Measurements from ENCODE around the gene ADCY5. TPM values are rescaled to one million over a fixed set of nuclear protein-coding genes. Genes with fewer than 3 reads are reported as not detected.

Gene ADCY5
- total RNA-seq, 1 donor from 2014 or later: 10.6 TPM

- H3K27ac Mint-ChIP-seq (ENCODE audit: unreplicated experiment): no peak overlapping the region
- peaks cover 14% of the 10 kb centered on the region for H3K27me3 Mint-ChIP-seq (ENCODE audit: unreplicated experiment)
- peaks cover 48% of the 10 kb centered on the region for H3K4me1 Mint-ChIP-seq (ENCODE audit: unreplicated experiment)
- no peak for DNase-seq (ENCODE audit: extremely low spot score, unreplicated experiment)
- TF ChIP-seq CTCF (IDR thresholded peaks at IDR 0.05): no peak
- H3K36me3 Mint-ChIP-seq (ENCODE audit: unreplicated experiment): no peaks in the 10 kb centered on the region
- H3K9me3 Mint-ChIP-seq (ENCODE audit: unreplicated experiment): no peaks in the 10 kb centered on the region
- no peak overlapping the region for H3K4me3 Mint-ChIP-seq (ENCODE audit: unreplicated experiment)
Measured at GRCh38 chr3:123406598-123406997, 42.3 kb downstream of the ADCY5 start.

- DNase-seq (ENCODE audit: extremely low spot score, unreplicated experiment): no peak
- no peak overlapping the region for H3K4me3 Mint-ChIP-seq (ENCODE audit: unreplicated experiment)
- peaks cover 48% of the 10 kb centered on the region for H3K4me1 Mint-ChIP-seq (ENCODE audit: unreplicated experiment)
- H3K9me3 Mint-ChIP-seq (ENCODE audit: unreplicated experiment): no peaks in the 10 kb centered on the region
- no peaks in the 10 kb centered on the region for H3K36me3 Mint-ChIP-seq (ENCODE audit: unreplicated experiment)
- no peak for TF ChIP-seq CTCF (IDR thresholded peaks at IDR 0.05)
- H3K27me3 Mint-ChIP-seq (ENCODE audit: unreplicated experiment): peaks cover 19% of the 10 kb centered on the region
- H3K27ac Mint-ChIP-seq (ENCODE audit: unreplicated experiment): no peak overlapping the region
Measured at GRCh38 chr3:123405936-123406510, 42.9 kb downstream of the ADCY5 start.

- H3K36me3 Mint-ChIP-seq (ENCODE audit: unreplicated experiment): no peaks in the 10 kb centered on the region
- H3K27ac Mint-ChIP-seq (ENCODE audit: unreplicated experiment): no peak overlapping the region
- peaks cover 22% of the 10 kb centered on the region for H3K27me3 Mint-ChIP-seq (ENCODE audit: unreplicated experiment)
- TF ChIP-seq CTCF (IDR thresholded peaks at IDR 0.05): no peak
- no peak for DNase-seq (ENCODE audit: extremely low spot score, unreplicated experiment)
- no peaks in the 10 kb centered on the region for H3K9me3 Mint-ChIP-seq (ENCODE audit: unreplicated experiment)
- peaks cover 46% of the 10 kb centered on the region for H3K4me1 Mint-ChIP-seq (ENCODE audit: unreplicated experiment)
- no peak overlapping the region for H3K4me3 Mint-ChIP-seq (ENCODE audit: unreplicated experiment)
Measured at GRCh38 chr3:123405021-123405420, 43.9 kb downstream of the ADCY5 start.

GRCh38 chr3:123404391-123404790 lies 44.5 kb downstream of the ADCY5 start:
- H3K4me1 Mint-ChIP-seq (ENCODE audit: unreplicated experiment): peaks cover 41% of the 10 kb centered on the region
- no peaks in the 10 kb centered on the region for H3K9me3 Mint-ChIP-seq (ENCODE audit: unreplicated experiment)
- peak overlapping the region; percentile 69 for H3K27ac Mint-ChIP-seq (ENCODE audit: unreplicated experiment)
- peaks cover 28% of the 10 kb centered on the region for H3K27me3 Mint-ChIP-seq (ENCODE audit: unreplicated experiment)
- peak overlapping the region; percentile 15 for H3K4me3 Mint-ChIP-seq (ENCODE audit: unreplicated experiment)
- no peak for DNase-seq (ENCODE audit: extremely low spot score, unreplicated experiment)
- no peaks in the 10 kb centered on the region for H3K36me3 Mint-ChIP-seq (ENCODE audit: unreplicated experiment)
- no peak for TF ChIP-seq CTCF (IDR thresholded peaks at IDR 0.05)

- no peak overlapping the region for H3K4me3 Mint-ChIP-seq (ENCODE audit: unreplicated experiment)
- no peak overlapping the region for H3K27ac Mint-ChIP-seq (ENCODE audit: unreplicated experiment)
- H3K27me3 Mint-ChIP-seq (ENCODE audit: unreplicated experiment): peaks cover 48% of the 10 kb centered on the region
- peaks cover 2% of the 10 kb centered on the region for H3K36me3 Mint-ChIP-seq (ENCODE audit: unreplicated experiment)
- TF ChIP-seq CTCF (IDR thresholded peaks at IDR 0.05): no peak
- no peak for DNase-seq (ENCODE audit: extremely low spot score, unreplicated experiment)
- peaks cover 46% of the 10 kb centered on the region for H3K4me1 Mint-ChIP-seq (ENCODE audit: unreplicated experiment)
- no peaks in the 10 kb centered on the region for H3K9me3 Mint-ChIP-seq (ENCODE audit: unreplicated experiment)
Measured at GRCh38 chr3:123401836-123402530, 46.9 kb downstream of the ADCY5 start.

All from osteocyte (in vitro differentiated cells).